B cell (primary cell): ENCODE measurements around the gene NOTCH4. TPM values are rescaled to one million over a fixed set of nuclear protein-coding genes. Genes with fewer than 3 reads are reported as not detected.

ENCODE experiments used
- ATAC-seq: fragments of 200-7000 bp; cut with Tn5 transposase; one replicate; pipeline ENCODE4 v1.10.0; 2021; ENCODE audit warnings: low read depth, mild to moderate bottlenecking, moderate number of reproducible peaks, moderate library complexity
- CTCF ChIA-PET: fragments of 350-600 bp; sonication (Branson Sonifier 250); formaldehyde crosslinking; loops from one replicate; lab custom pipeline; 2021; ENCODE audit warnings: antibody characterized with exemption, inconsistent platforms; lab: Charles Lee
- POLR2A ChIA-PET: fragments of 350-600 bp; sonication (Branson Sonifier 250); formaldehyde crosslinking; loops from one replicate; lab custom pipeline; 2021; ENCODE audit warnings: antibody characterized with exemption; lab: Charles Lee
- DNase-seq: peaks from one replicate; pipeline ENCODE4 v3.0.0; 2013
- H2AFZ ChIP-seq: 2 replicates; pipeline ENCODE4 v1.6.1; 2012; ENCODE audit warnings: mild to moderate bottlenecking, low read depth, low read length; ENCODE audit not compliant: insufficient read depth, poor library complexity, severe bottlenecking
- H3K27ac ChIP-seq, 2 donors: 1 replicate in 1 of 2; 2 replicates in 1 of 2; pipeline ENCODE4 v1.5.1; 2012 to 2013; ENCODE audit warnings: low read length in 2 of 2, mild to moderate bottlenecking in 2 of 2, moderate library complexity in 1 of 2
- H3K27me3 ChIP-seq, 4 experiments: fragments of 200-600 bp in 1 of 4; sonication (generic) in 1 of 4; replicated peaks in 1 of 4; 1 replicate in 2 of 4; 2 replicates in 2 of 4; pipeline versions ENCODE4 v1.6.1 to v1.7.0; 2013 to 2016; ENCODE audit warnings: low read length in 3 of 4, mild to moderate bottlenecking in 2 of 4, mixed read lengths in 1 of 4, moderate library complexity in 1 of 4; ENCODE audit not compliant: insufficient read depth in 4 of 4, control insufficient read depth in 3 of 4; ENCODE audit errors: control extremely low read depth in 1 of 4
- H3K36me3 ChIP-seq, 2 experiments: replicated peaks in 1 of 2; 1 replicate in 1 of 2; 2 replicates in 1 of 2; pipeline versions ENCODE4 v1.6.1 to v1.7.1; 2013; ENCODE audit warnings: low read length in 1 of 2; ENCODE audit not compliant: insufficient read depth in 2 of 2, control insufficient read depth in 1 of 2; ENCODE audit errors: control extremely low read depth in 1 of 2, extremely low read depth in 1 of 2
- H3K4me1 ChIP-seq, 2 donors: fragments of 200-600 bp in 1 of 2; sonication (generic) in 1 of 2; 1 replicate in 1 of 2; 2 replicates in 1 of 2; pipeline versions ENCODE4 v1.5.1 to v1.6.1; 2013 to 2017; ENCODE audit warnings: low read length in 2 of 2; ENCODE audit not compliant: control insufficient read depth in 2 of 2, insufficient read depth in 2 of 2
- H3K4me2 ChIP-seq: replicated peaks from 2 replicates; pipeline ENCODE3; 2012; ENCODE audit warnings: mild to moderate bottlenecking, low read depth, low read length; ENCODE audit not compliant: poor library complexity, severe bottlenecking
- H3K4me3 ChIP-seq, 5 experiments: fragments of 200-600 bp in 1 of 5; sonication (generic) in 1 of 5; 1 replicate in 3 of 5; 2 replicates in 2 of 5; pipeline versions ENCODE4 v1.5.1 to v1.7.0; 2011 to 2016; ENCODE audit warnings: low read length in 4 of 5, mild to moderate bottlenecking in 4 of 5, low read depth in 2 of 5, control low read depth in 1 of 5, moderate library complexity in 1 of 5; ENCODE audit not compliant: insufficient read depth in 1 of 5; ENCODE audit errors: control extremely low read depth in 1 of 5, extremely low read depth in 1 of 5
- H3K79me2 ChIP-seq: fragments of 200-600 bp; sonication (generic); one replicate; pipeline ENCODE4 v1.6.0; 2016; ENCODE audit warnings: low read length; ENCODE audit not compliant: control insufficient read depth, insufficient read depth
- H3K9ac ChIP-seq: fragments of 200-600 bp; sonication (generic); 2 replicates; pipeline ENCODE4 v1.6.1; 2017; ENCODE audit warnings: mild to moderate bottlenecking, low read length, moderate library complexity
- H3K9me3 ChIP-seq, 3 donors: one replicate each; pipeline versions ENCODE4 v1.6.1 to v1.7.1; 2013; ENCODE audit warnings: low read length in 2 of 3; ENCODE audit not compliant: control insufficient read depth in 2 of 3, insufficient read depth in 1 of 3; ENCODE audit errors: control extremely low read depth in 1 of 3
- H4K20me1 ChIP-seq: 2 replicates; pipeline ENCODE4 v1.6.0; 2012; ENCODE audit warnings: mild to moderate bottlenecking, low read length; ENCODE audit not compliant: insufficient read depth, control insufficient read depth, poor library complexity, severe bottlenecking
- H3K27ac Mint-ChIP-seq: one replicate; pipeline ENCODE4 v1.8.0; 2021; ENCODE audit warnings: mixed read lengths
- H3K27me3 Mint-ChIP-seq: one replicate; pipeline ENCODE4 v1.8.0; 2021; ENCODE audit warnings: mixed read lengths
- H3K4me1 Mint-ChIP-seq: one replicate; pipeline ENCODE4 v1.8.0; 2021; ENCODE audit warnings: mixed read lengths
- H3K4me3 Mint-ChIP-seq: one replicate; pipeline ENCODE4 v1.8.0; 2021; ENCODE audit warnings: mixed read lengths
- H3K9me3 Mint-ChIP-seq: one replicate; pipeline ENCODE4 v1.8.0; 2022; ENCODE audit warnings: mixed read lengths; ENCODE audit not compliant: insufficient read depth
- CTCF ChIP-seq: fragments of 200-600 bp; IDR thresholded peaks from one replicate; pipeline ENCODE4 v1.8.0; 2022; ENCODE audit warnings: antibody characterized with exemption, mild to moderate bottlenecking
- EZH2 ChIP-seq: IDR thresholded peaks from 2 replicates; pipeline ENCODE4 v1.6.1; 2012; ENCODE audit warnings: borderline replicate concordance, low read depth, mild to moderate bottlenecking, moderate library complexity, low read length; ENCODE audit not compliant: insufficient read depth, poor library complexity, severe bottlenecking
- WGBS: methylation state at CpG from one replicate; pipeline ENCODE4 v1.1.5; 2013; ENCODE audit warnings: missing lambda C conversion rate; ENCODE audit not compliant: insufficient coverage; 5-methylcytosine and 5-hydroxymethylcytosine counted together
- intact Hi-C: fragments of 100-400 bp; cut with micrococcal nuclease; formaldehyde crosslinking; loops from one replicate; pipeline ENCODE4 v1.10.0; 2022
- polyA plus RNA-seq: library from polyadenylated mRNA; depleted of rRNA; stranded (reverse); fragments of >200 nt; gene quantifications from 2 replicates; pipeline ENCODE4 v1.2.3, GENCODE V29; 2012
- total RNA-seq, 2 donors: library from RNA; stranded (reverse); fragments of 120-200 nt in 1 of 2; gene quantifications; 1 replicate in 1 of 2; 2 replicates in 1 of 2; pipeline versions ENCODE4 v1.2.3 to v1.2.4, GENCODE V29; 2013 to 2022

The NOTCH4 gene
- total and polyA plus RNA-seq, 2 donors (not counting 1 experiment from before 2014, with no cell fraction given) = 6.3 to 10.3 TPM

GRCh38 chr6:32196682-32197616 lies 26.9 kb downstream of the NOTCH4 start:
- peak overlapping the region; percentile 99 for H3K27ac Mint-ChIP-seq
- H3K27ac ChIP-seq = peak overlapping the region; percentile 99 to 100
- H3K9ac ChIP-seq = peak overlapping the region; percentile 99
- DNase-seq (peak; percentile 70), ATAC-seq (no peak)
- POLR2A ChIA-PET = interaction anchor here (0.5 to 1.8 kb wide), 12 partner anchors 9 to 1127 kb away, joined by 3 to 25 read pairs (median 5); partner anchors contain the start of genes AGPAT1, ATF6B, FKBPL and RNF5
- CTCF ChIA-PET = interaction anchor here (0.6 to 1.6 kb wide), 7 partner anchors 15 to 79 kb away, joined by 3 to 7 read pairs (median 4); partner anchors contain the start of gene AGPAT1
- intact Hi-C loops = loop anchor here (2.0 to 10.0 kb wide), 9 partner anchors 50 to 775 kb away; partner anchors contain the start of genes BAG6, CLIC1, CSNK2B and EHMT2
- peaks cover 46% of the 10 kb centered on the region for H3K4me1 Mint-ChIP-seq
- peaks cover 12% of the 10 kb centered on the region for H3K79me2 ChIP-seq
- H3K4me2 ChIP-seq = peak overlapping the region; percentile 91
- 57% methylated on average over 23 of the region's 28 CpGs for WGBS
- no peaks in the 10 kb centered on the region for H3K9me3 Mint-ChIP-seq
- no peaks in the 10 kb centered on the region for H4K20me1 ChIP-seq
- peak overlapping the region; percentile 65 for H2AFZ ChIP-seq
- TF ChIP-seq CTCF (no peak), EZH2 (no peak)
- H3K36me3 ChIP-seq = peaks cover 0 to under 1% of the 10 kb centered on the region in 2 experiments
- peaks cover 32 to 43% of the 10 kb centered on the region in 2 donors for H3K4me1 ChIP-seq
- H3K4me3 ChIP-seq = peak overlapping the region in 4 of 5 experiments; percentile 89 to 99 (median 94)
- H3K4me3 Mint-ChIP-seq = peak overlapping the region; percentile 95
- no peaks in the 10 kb centered on the region for H3K27me3 ChIP-seq
- H3K9me3 ChIP-seq = no peaks in the 10 kb centered on the region
- H3K27me3 Mint-ChIP-seq = no peaks in the 10 kb centered on the region
